HG02970 (cell line): ENCODE measurements around the gene REEP3.
"Not testable (repeated sequence)": the region's sequence is repeated elsewhere in the genome, so short reads cannot be mapped to it uniquely, and the experiment has no call there.

Source experiments
- ATAC-seq: cut with Tn5 transposase; IDR thresholded peaks from one replicate; pipeline ENCODE4 v1.9.1; 2021; ENCODE audit warnings: mild to moderate bottlenecking, moderate library complexity, moderate number of reproducible peaks; ENCODE audit not compliant: unreplicated experiment, low FRiP score

Gene REEP3

GRCh38 chr10:63657761-63658160, 136.6 kb downstream of the REEP3 start:
- no peak for ATAC-seq

GRCh38 chr10:63660941-63661340, 139.7 kb downstream of the REEP3 start:
- ATAC-seq = not testable (repeated sequence)

- no peak for ATAC-seq
Measured at GRCh38 chr10:63661347-63661746, 140.1 kb downstream of the REEP3 start.

- ATAC-seq = no peak
Measured at GRCh38 chr10:63664341-63664885, 143.2 kb downstream of the REEP3 start.

- ATAC-seq = not testable (repeated sequence)
Measured at GRCh38 chr10:63665006-63665580, 143.9 kb downstream of the REEP3 start.

GRCh38 chr10:63665670-63666134, 144.5 kb downstream of the REEP3 start:
- ATAC-seq = no peak

- no peak for ATAC-seq
Measured at GRCh38 chr10:63666836-63667383, 145.7 kb downstream of the REEP3 start.

GRCh38 chr10:63667596-63668480, 146.6 kb downstream of the REEP3 start:
- ATAC-seq = no peak

GRCh38 chr10:63670291-63670898, 149.2 kb downstream of the REEP3 start:
- ATAC-seq = no peak

- no peak for ATAC-seq
Measured at GRCh38 chr10:63671317-63671937, 150.2 kb downstream of the REEP3 start.

GRCh38 chr10:63672491-63672890, 151.3 kb downstream of the REEP3 start:
- no peak for ATAC-seq

GRCh38 chr10:63673246-63673645, 152.0 kb downstream of the REEP3 start:
- ATAC-seq = no peak

GRCh38 chr10:63673846-63674245, 152.6 kb downstream of the REEP3 start:
- no peak for ATAC-seq
